RWPE2 (cell line): ENCODE results near the gene PEX11B.

Source experiments
- ATAC-seq: fragments of 200-7000 bp; cut with Tn5 transposase; 3 replicates; pipeline ENCODE4 v1.9.1; 2021; ENCODE audit warnings: low read depth
- DNase-seq: peaks from one replicate; pipeline ENCODE4 v3.0.0-alpha.2; 2020; ENCODE audit warnings: low spot score
- H3K27ac ChIP-seq: fragments of 450-650 bp; 2 replicates; pipeline ENCODE4 v1.5.1; 2017; ENCODE audit warnings: mild to moderate bottlenecking; ENCODE audit not compliant: poor library complexity, severe bottlenecking
- H3K27me3 ChIP-seq: fragments of 250-450 bp; sonication (Bioruptor Pico); 2 replicates; pipeline ENCODE4 v1.5.1; 2021; ENCODE audit warnings: mild to moderate bottlenecking, moderate library complexity; ENCODE audit not compliant: insufficient read depth, poor library complexity, severe bottlenecking
- H3K36me3 ChIP-seq: fragments of 250-450 bp; sonication (Bioruptor Pico); 2 replicates; pipeline ENCODE4 v1.5.1; 2020; ENCODE audit warnings: low read depth, mild to moderate bottlenecking, moderate library complexity
- H3K4me1 ChIP-seq: fragments of 250-450 bp; sonication (Bioruptor Pico); 2 replicates; pipeline ENCODE4 v1.5.1; 2021; ENCODE audit warnings: mild to moderate bottlenecking, moderate library complexity; ENCODE audit not compliant: insufficient read depth, poor library complexity, severe bottlenecking
- H3K4me3 ChIP-seq: fragments of 250-450 bp; sonication (Bioruptor Pico); 2 replicates; pipeline ENCODE4 v1.5.1; 2021; ENCODE audit warnings: mild to moderate bottlenecking, moderate library complexity; ENCODE audit not compliant: severe bottlenecking
- H3K9me3 ChIP-seq: fragments of 250-450 bp; sonication (Bioruptor Pico); 2 replicates; pipeline ENCODE4 v1.5.1; 2021; ENCODE audit warnings: mild to moderate bottlenecking, moderate library complexity; ENCODE audit not compliant: severe bottlenecking
- TF ChIP-seq, protein P1 (sequence below): fragments of 450-650 bp; IDR thresholded peaks from one replicate; pipeline ENCODE4 v1.5.1; 2017; ENCODE audit warnings: mild to moderate bottlenecking, moderate library complexity; ENCODE audit not compliant: poor library complexity, severe bottlenecking

The PEX11B gene

DNA sequence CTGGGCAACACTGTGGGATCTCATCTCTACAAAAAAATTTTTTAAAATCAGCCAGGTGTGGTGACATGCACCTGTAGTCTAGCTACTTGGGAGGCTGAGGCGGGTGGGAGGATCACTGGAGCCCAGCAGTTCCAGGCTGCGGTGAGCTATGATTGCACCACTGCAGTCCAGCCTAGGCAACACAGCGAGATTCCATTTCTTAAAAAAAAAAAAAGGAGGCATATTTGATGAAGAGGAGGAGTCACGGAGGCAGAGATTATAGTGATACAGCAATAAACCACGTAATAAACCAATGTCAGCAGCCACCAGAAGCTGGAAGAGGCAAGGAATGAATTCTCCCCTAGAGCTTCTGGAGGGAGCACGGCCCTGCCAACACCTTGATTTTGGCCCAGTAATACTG, 35.3 kb upstream of the PEX11B start:
- H3K27me3 ChIP-seq: no peaks in the 10 kb centered on the region
- H3K27ac ChIP-seq: no peak overlapping the region
- TF ChIP-seq, protein P1, sequence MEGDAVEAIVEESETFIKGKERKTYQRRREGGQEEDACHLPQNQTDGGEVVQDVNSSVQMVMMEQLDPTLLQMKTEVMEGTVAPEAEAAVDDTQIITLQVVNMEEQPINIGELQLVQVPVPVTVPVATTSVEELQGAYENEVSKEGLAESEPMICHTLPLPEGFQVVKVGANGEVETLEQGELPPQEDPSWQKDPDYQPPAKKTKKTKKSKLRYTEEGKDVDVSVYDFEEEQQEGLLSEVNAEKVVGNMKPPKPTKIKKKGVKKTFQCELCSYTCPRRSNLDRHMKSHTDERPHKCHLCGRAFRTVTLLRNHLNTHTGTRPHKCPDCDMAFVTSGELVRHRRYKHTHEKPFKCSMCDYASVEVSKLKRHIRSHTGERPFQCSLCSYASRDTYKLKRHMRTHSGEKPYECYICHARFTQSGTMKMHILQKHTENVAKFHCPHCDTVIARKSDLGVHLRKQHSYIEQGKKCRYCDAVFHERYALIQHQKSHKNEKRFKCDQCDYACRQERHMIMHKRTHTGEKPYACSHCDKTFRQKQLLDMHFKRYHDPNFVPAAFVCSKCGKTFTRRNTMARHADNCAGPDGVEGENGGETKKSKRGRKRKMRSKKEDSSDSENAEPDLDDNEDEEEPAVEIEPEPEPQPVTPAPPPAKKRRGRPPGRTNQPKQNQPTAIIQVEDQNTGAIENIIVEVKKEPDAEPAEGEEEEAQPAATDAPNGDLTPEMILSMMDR: no peak
- no peak overlapping the region for H3K4me3 ChIP-seq
- no peak for DNase-seq
- no peak for ATAC-seq
- no peaks in the 10 kb centered on the region for H3K36me3 ChIP-seq
- H3K4me1 ChIP-seq: peaks cover 6% of the 10 kb centered on the region
- H3K9me3 ChIP-seq: no peaks in the 10 kb centered on the region

DNA sequence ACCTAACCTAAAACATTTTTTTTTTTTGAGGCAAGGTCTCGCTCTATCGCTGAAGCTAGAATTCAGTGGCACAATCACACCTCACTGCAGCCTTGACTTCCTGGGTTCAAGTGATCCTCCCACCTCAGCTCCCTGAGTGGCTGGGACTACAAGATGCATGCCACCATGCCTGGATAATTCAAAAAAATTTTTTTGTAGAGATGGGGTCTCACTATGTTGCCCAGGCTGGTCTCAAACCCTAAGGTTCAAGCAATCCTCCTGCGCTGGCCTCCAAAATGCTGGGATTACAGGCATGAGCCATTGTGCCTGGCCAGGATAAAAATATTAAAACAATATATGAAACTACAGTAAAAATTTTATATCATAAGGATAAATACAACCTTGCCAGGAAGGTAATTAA, 34.4 kb upstream of the PEX11B start:
- Histone ChIP-seq H3K27me3 (no peaks in the 10 kb centered on the region), H3K9me3 (no peaks in the 10 kb centered on the region), H3K4me3 (no peak overlapping the region), H3K4me1 (peaks cover 6% of the 10 kb centered on the region), H3K36me3 (no peaks in the 10 kb centered on the region), H3K27ac (no peak overlapping the region)
- TF ChIP-seq, protein P1: no peak
- ATAC-seq: no peak
- no peak for DNase-seq

DNA sequence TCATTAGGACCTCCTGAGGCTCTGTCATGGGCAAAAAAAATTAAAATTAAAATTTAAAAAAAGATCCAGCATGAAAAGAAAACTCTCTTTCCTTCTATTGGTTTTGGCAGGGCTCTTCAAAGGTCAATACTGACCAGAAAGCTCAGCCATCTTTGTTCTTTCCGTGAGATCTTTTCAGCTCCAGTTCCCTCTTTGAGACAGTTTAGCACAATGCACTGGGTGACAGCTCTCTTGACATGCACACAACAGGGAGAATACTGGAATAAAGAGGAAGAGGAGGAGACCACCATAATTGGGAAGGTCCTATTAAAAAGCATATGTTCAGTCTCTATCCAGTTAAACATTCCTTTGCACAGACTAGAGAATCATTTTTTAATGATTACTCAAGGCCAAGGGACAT, 33.0 kb upstream of the PEX11B start:
- ATAC-seq: no peak
- Histone ChIP-seq H3K4me3 (no peak overlapping the region), H3K36me3 (peaks cover 9% of the 10 kb centered on the region), H3K27me3 (no peaks in the 10 kb centered on the region), H3K4me1 (peaks cover 6% of the 10 kb centered on the region), H3K27ac (no peak overlapping the region), H3K9me3 (no peaks in the 10 kb centered on the region)
- DNase-seq: no peak
- TF ChIP-seq, protein P1: no peak

DNA sequence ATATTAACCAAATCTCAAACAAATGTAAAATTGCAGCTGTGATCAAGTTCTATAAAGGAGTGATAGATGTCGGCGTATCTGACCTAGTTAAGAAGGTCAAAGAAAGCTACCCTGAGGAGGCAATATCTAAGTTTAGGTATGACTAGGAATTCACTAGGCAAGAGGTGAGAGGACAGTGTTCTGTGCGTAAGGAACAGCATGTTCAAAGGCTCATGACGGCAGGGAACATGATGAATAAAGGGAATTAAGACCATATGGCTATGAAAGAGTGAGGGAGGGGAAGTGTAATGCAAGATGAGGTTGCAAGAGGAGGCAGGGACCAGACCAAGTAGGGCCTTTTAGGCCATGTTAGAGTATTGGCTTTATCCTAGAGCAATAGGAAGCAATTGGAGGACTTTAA, 30.7 kb upstream of the PEX11B start:
- TF ChIP-seq, protein P1: no peak
- ATAC-seq (no peak), DNase-seq (no peak)
- Histone ChIP-seq H3K36me3 (peaks cover 12% of the 10 kb centered on the region), H3K9me3 (no peaks in the 10 kb centered on the region), H3K27ac (no peak overlapping the region), H3K4me1 (no peaks in the 10 kb centered on the region), H3K27me3 (no peaks in the 10 kb centered on the region), H3K4me3 (no peak overlapping the region)

DNA sequence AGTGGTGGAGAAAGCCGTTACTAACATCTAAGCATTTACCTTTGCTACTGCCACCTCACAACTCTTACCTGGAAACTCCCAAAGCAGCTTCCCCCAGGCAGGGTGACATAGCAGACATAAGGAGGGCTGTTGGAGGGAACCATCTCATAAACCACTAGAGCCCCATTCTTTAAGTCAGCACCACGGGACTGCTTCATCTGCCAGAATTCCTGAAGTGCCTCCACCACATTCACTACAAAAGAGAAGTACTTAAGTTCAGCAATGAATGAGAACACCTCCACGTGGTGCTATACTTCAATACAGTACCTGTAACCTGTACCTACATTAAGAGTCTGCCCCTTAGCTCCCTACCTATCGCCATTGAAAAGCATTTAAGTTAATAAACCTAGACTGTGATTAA, 29.0 kb upstream of the PEX11B start:
- H3K4me3 ChIP-seq: no peak overlapping the region
- H3K36me3 ChIP-seq: peaks cover 17% of the 10 kb centered on the region
- no peaks in the 10 kb centered on the region for H3K9me3 ChIP-seq
- DNase-seq (no peak), ATAC-seq (no peak)
- H3K27ac ChIP-seq: no peak overlapping the region
- H3K4me1 ChIP-seq: no peaks in the 10 kb centered on the region
- no peaks in the 10 kb centered on the region for H3K27me3 ChIP-seq
- TF ChIP-seq, protein P1: no peak
